NCI-H774 (cell line): ENCODE results near the gene ITGAD.
A peak's percentile ranks its signal among the peaks of the same experiment; 100 is the strongest.

Experiments
- DNase-seq: peaks from one replicate; lab custom pipeline; 2025; lab: John Stamatoyannopoulos, UW

Gene ITGAD

DNA sequence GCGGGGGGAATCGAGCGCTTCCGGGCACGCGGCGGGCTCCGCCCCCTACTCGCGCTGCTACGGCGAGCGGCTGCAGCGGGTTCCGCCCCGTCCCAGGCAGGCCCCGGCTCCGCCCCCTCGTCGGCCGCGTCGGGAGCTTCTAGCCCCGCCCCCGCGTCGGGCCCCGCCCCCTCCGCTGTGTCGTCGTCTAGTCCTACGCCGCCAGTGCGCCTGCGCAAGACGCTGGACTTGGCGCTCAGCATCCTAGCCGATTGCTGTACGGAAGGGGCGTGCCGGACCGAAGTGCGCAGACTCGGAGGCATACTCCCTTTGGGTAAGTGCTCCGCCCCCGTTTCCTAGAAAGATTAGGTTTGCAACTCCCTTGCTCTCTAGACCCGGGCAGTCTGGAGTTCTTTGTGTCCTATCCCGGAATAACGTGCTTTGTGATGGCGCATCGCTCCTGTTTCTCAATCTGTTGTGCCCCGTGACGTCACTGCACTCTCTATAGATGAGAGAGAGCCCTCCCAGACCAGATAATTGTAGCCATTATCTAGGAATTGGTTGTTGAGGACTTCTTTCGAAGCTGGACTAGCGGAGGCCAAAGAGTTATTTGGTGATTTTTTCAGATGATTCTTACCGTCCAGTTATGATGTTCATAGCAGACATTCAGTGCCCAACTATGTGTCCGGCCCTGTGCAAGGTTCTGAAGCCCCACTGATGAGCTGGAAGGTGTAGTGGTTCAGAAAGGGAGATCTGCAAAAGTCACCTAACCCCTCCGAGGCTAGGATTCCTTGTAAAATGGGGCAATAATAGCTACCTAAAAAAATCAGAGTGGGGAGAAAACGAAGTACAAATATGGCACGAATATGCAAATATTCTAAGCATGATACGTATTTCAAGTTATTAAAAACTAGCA is 66.8 kb downstream of the ITGAD start:
- DNase-seq, result peak; percentile 98

DNA sequence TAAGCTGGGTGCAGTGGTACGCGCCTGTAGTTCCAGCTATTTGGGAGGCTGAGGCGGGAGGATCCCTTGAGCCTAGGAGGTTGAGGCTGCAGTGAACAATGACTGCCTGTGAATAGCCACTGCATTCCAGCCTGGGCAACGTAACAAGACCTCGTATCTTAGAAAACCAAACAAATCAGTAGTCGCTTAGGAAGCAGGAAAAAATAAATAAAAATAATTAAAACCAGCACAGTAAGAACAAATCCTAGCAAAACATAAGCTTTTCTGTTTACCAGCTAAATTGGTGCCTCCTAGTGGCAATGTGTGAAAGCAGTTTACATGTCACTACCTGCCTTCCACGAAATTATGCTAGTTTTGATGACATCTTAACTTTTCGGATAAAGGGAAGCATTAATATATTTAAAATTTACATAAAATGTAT is 67.5 kb downstream of the ITGAD start:
- no peak for DNase-seq

GRCh38 chr16:31461201-31461920 is 68.2 kb downstream of the ITGAD start:
- no peak for DNase-seq

- no peak for DNase-seq
Measured at GRCh38 chr16:31461921-31462804, 69.0 kb downstream of the ITGAD start.

DNA sequence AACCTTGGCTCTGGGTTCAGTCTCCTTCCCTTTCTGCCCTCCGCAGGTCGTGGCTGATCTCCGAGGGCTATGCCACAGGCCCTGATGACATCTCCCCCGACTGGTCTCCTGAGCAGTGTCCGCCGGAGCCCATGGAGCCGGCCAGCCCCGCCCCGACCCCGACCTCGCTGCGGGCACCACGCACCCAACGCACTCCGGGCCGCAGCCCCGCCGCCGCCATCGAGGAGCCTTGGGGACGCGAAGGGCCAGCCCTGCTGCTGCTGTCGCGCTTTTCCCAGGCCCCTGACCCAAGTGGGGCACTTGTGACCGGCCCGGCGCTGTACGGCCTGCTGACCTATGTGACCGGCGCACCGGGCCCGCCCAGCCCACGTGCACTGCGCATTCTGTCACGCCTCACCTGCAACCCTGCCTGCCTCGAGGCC is 71.2 kb downstream of the ITGAD start:
- no peak for DNase-seq

DNA sequence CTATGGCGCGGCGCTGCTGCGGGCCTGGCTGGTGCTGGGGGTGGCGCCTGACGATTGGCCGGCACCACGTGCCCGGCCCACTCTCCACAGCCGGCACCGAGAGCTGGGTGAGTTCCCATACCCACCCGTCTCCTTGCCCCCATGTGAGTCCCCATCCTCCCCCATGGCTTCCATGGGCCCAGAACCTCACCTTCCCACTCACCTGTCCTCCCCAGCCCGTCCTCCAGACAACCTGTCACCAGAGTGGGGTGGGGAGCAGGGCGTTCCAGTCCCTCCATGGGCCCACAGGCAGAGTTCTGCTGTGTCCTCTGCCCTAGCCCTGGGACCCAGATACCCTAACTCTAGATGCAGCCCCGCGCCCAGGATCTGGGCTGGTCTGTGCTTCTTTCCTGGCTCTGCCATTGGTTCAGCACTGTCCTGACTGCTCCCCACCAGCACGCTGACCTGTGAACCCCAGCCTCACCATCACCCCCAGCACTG is 71.7 kb downstream of the ITGAD start:
- DNase-seq, result no peak

- DNase-seq, result no peak
Measured at GRCh38 chr16:31465788-31466370, 72.7 kb downstream of the ITGAD start.

DNA sequence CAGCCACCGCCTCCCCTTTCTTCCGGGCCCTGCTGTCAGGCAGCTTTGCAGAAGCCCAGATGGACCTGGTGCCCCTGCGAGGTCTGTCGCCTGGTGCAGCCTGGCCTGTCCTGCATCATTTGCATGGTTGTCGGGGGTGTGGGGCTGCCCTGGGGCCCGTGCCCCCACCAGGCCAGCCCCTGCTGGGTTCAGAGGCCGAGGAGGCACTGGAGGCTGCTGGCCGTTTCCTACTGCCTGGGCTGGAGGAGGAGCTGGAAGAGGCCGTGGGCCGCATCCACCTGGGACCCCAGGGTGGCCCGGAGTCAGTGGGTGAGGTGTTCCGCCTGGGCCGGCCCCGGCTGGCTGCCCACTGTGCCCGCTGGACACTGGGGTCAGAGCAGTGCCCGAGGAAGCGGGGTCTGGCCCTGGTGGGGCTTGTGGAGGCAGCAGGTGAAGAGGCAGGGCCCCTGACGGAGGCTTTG is 73.3 kb downstream of the ITGAD start:
- no peak for DNase-seq

DNA sequence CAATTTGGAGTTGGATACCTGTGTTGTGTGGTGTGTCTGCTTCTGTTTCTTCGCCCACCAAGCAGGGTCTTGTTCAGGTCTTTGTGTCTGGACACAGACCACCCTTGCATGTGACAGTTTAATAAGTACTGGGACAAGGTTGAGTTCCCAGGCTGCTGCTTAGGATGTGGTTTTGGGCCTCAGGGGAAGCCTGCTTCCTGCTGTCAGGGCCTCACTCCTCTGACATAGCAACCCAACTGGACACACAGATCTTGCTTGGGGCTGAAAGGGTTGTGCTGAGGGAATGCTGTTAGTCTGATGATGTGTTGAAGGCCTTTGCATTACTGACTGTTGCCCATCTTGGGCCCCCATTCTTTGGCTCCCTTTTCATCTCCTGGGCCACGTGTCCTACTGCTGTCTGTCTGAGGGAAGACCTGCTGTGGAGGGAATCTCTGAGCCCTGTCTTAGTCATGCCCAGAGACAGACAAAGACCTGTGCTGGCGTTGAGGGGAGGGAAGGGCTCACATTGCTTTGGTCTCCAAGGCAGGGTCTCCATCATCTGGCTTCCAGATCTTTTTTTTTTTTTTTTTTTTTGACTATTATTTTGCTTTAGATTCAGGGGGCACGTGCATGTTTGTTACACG is 74.1 kb downstream of the ITGAD start:
- no peak for DNase-seq

DNA sequence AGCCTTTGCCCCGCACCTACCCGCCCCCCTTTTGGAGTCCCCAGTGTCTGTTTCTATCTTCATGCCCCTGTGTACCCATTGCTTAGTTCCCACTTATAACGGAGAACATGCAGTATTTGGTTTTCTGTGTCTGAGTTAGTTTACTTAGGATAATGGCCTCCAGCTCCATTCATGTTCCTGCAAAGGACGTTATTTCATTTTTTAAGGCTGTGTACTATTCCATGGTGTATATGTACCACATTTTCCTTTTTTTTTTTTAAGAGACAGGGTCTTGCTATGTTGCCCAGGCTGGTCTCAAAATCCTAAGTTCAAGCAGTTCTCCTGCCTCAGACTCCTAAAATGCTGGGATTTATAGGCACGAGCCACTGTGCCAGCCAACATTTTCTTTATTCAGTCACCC is 74.7 kb downstream of the ITGAD start:
- DNase-seq, result no peak

GRCh38 chr16:31470615-31471014 is 77.5 kb downstream of the ITGAD start:
- no peak for DNase-seq

DNA sequence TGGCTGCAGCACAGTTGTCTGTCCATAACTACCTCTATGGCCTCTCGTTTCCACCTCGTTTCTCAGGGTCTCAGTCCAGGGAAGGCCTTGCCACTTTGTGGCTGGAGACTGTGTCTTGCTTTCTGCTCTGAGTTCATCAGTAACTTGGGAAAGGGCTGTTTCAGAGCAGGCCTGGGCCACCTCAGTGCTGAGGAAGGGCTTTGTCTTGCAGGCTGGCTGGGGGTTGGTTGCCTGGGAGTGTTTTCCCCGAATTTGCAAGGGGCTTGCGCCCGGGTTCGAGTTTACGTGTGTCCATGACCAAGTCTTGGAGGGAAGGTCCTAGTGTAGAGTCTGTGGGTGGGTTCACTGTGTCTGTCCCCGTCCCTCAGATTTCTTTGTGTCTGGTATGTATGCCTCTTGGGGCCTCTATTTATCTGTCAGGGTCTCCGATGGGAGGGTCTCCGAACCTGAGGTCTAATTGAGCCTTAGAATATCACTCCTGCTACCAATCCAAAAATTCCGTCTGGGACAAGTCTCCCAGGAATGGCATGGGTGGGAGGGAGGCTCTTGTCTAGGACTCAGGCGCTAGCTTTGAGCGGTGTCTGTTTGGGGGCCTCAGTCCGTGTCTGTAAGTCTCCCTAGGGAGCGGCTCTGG is 78.2 kb downstream of the ITGAD start:
- DNase-seq, result no peak

- DNase-seq, result no peak
Measured at GRCh38 chr16:31471875-31472708, 79.0 kb downstream of the ITGAD start, which contains the start of gene TGFB1I1. TSS of gene TGFB1I1 (plus strand) at chr16:31472152. CDS start at chr16:31472189, 37 bp downstream.

GRCh38 chr16:31472709-31473203 is 79.6 kb downstream of the ITGAD start:
- DNase-seq, result peak; percentile 74

- DNase-seq, result no peak
Measured at GRCh38 chr16:31473264-31473984, 80.3 kb downstream of the ITGAD start.

- DNase-seq, result no peak
Measured at GRCh38 chr16:31474173-31474714, 81.1 kb downstream of the ITGAD start.

GRCh38 chr16:31474773-31475738 is 81.9 kb downstream of the ITGAD start:
- no peak for DNase-seq
